OCI-LY3 (cell line): ENCODE results near the gene SEMA3C.

Source experiments
- H2AFZ ChIP-seq: fragments of 200-600, 300-600 bp; shearing (Covaris generic); 2 replicates; pipeline ENCODE4 v1.6.0; 2014; ENCODE audit warnings: antibody characterized with exemption, low read depth, low read length
- H3K27ac ChIP-seq: fragments of 200-600, 300-600 bp; sonication (generic); 2 replicates; pipeline ENCODE4 v1.5.1; 2014; ENCODE audit warnings: mild to moderate bottlenecking, low read length, moderate library complexity, mixed read lengths
- H3K27me3 ChIP-seq: fragments of 200-600, 300-600 bp; sonication (generic); 2 replicates; pipeline ENCODE4 v1.6.1; 2014; ENCODE audit warnings: low read depth, low read length, mixed read lengths
- H3K36me3 ChIP-seq: fragments of 200-600, 300-600 bp; sonication (generic); replicated peaks from 2 replicates; pipeline ENCODE3; 2014; ENCODE audit warnings: low read depth, low read length, mixed read lengths
- H3K4me1 ChIP-seq: fragments of 300-600, 200-600 bp; sonication (generic); 2 replicates; pipeline ENCODE4 v1.6.1; 2014; ENCODE audit warnings: low read length, mixed read lengths
- H3K4me2 ChIP-seq: fragments of 200-600, 300-600 bp; sonication (generic); 2 replicates; pipeline ENCODE4 v1.6.1; 2014; ENCODE audit warnings: low read length, mixed read lengths
- H3K4me3 ChIP-seq: fragments of 300-600, 200-600 bp; sonication (generic); 2 replicates; pipeline ENCODE4 v1.5.1; 2014; ENCODE audit warnings: antibody characterized with exemption, mild to moderate bottlenecking, low read length, moderate library complexity
- H3K79me2 ChIP-seq: fragments of 300-600, 200-600 bp; shearing (Covaris generic); 2 replicates; pipeline ENCODE4 v1.6.1; 2014; ENCODE audit warnings: mild to moderate bottlenecking, low read length, mixed read lengths
- H3K9ac ChIP-seq: fragments of 300-600, 200-600 bp; shearing (Covaris generic); 2 replicates; pipeline ENCODE4 v1.6.0; 2014; ENCODE audit warnings: mild to moderate bottlenecking, low read length, moderate library complexity
- H3K9me3 ChIP-seq: fragments of 200-600, 300-600 bp; shearing (Covaris generic); 2 replicates; pipeline ENCODE4 v1.6.1; 2014; ENCODE audit warnings: low read length, mixed read lengths; ENCODE audit not compliant: insufficient read depth
- H4K20me1 ChIP-seq: fragments of 200-600, 300-600 bp; sonication (generic); 2 replicates; pipeline ENCODE4 v1.6.1; 2016; ENCODE audit warnings: low read length, mixed read lengths; ENCODE audit not compliant: insufficient read depth
- CTCF ChIP-seq: fragments of 200-600, 300-600 bp; sonication (generic); IDR thresholded peaks from 2 replicates; pipeline ENCODE4 v1.5.1; 2014; ENCODE audit warnings: antibody characterized with exemption, low read length, low read depth
- EZH2phosphoT487 ChIP-seq: fragments of 200-600 bp; shearing (Covaris generic); IDR thresholded peaks from 2 replicates; pipeline ENCODE4 v1.6.1; 2018; ENCODE audit warnings: antibody characterized with exemption, mixed run types, low read depth

Gene SEMA3C

GRCh38 chr7:80902019-80902418 is 16.8 kb downstream of the SEMA3C start:
- no peak overlapping the region for H3K27ac ChIP-seq

GRCh38 chr7:80900583-80901576 is 18.0 kb downstream of the SEMA3C start:
- H3K9me3 ChIP-seq = no peaks in the 10 kb centered on the region
- no peak overlapping the region for H3K4me3 ChIP-seq
- H3K4me1 ChIP-seq = peaks cover 25% of the 10 kb centered on the region
- no peak overlapping the region for H3K27ac ChIP-seq
- H3K36me3 ChIP-seq = no peaks in the 10 kb centered on the region
- H3K4me2 ChIP-seq = no peak overlapping the region
- no peaks in the 10 kb centered on the region for H3K79me2 ChIP-seq
- H2AFZ ChIP-seq = no peak overlapping the region
- TF ChIP-seq EZH2phosphoT487 (no peak), CTCF (no peak)
- H3K27me3 ChIP-seq = no peaks in the 10 kb centered on the region
- no peak overlapping the region for H3K9ac ChIP-seq
- H4K20me1 ChIP-seq = no peaks in the 10 kb centered on the region

More at GRCh38 chr7:80902019-80902418, 16.8 kb downstream of the SEMA3C start:
- H4K20me1 ChIP-seq = no peaks in the 10 kb centered on the region
- no peaks in the 10 kb centered on the region for H3K36me3 ChIP-seq
- 0 out of 2 replicates have a peak, but pooled peaks cover under 1% of the 10 kb centered on the region for H3K27me3 ChIP-seq
- no peaks in the 10 kb centered on the region for H3K9me3 ChIP-seq
- no peak overlapping the region for H3K4me2 ChIP-seq
- TF ChIP-seq CTCF (no peak), EZH2phosphoT487 (no peak)
- H3K4me1 ChIP-seq = peaks cover 25% of the 10 kb centered on the region
- H2AFZ ChIP-seq = no peak overlapping the region
- H3K4me3 ChIP-seq = no peak overlapping the region
- H3K79me2 ChIP-seq = no peaks in the 10 kb centered on the region
- no peak overlapping the region for H3K9ac ChIP-seq

- Histone ChIP-seq H4K20me1 (no peaks in the 10 kb centered on the region), H3K9ac (no peak overlapping the region), H3K4me3 (no peak overlapping the region), H3K4me2 (no peak overlapping the region), H3K4me1 (no peaks in the 10 kb centered on the region), H3K27ac (no peak overlapping the region), H3K79me2 (no peaks in the 10 kb centered on the region), H3K36me3 (no peaks in the 10 kb centered on the region), H3K27me3 (no peaks in the 10 kb centered on the region), H2AFZ (no peak overlapping the region), H3K9me3 (no peaks in the 10 kb centered on the region)
- TF ChIP-seq EZH2phosphoT487 = no peak
- no peak for TF ChIP-seq CTCF
Observed at GRCh38 chr7:80896906-80897598, 21.8 kb downstream of the SEMA3C start.

- Histone ChIP-seq H3K9ac (no peak overlapping the region), H3K9me3 (no peaks in the 10 kb centered on the region), H3K4me3 (no peak overlapping the region), H3K36me3 (no peaks in the 10 kb centered on the region), H3K79me2 (no peaks in the 10 kb centered on the region), H3K27ac (no peak overlapping the region), H3K4me1 (peaks cover 5% of the 10 kb centered on the region; the same call in 1 of the 2 replicates), H3K27me3 (no peaks in the 10 kb centered on the region), H3K4me2 (no peak overlapping the region), H4K20me1 (no peaks in the 10 kb centered on the region), H2AFZ (no peak overlapping the region)
- TF ChIP-seq CTCF (no peak), EZH2phosphoT487 (no peak)
Observed at GRCh38 chr7:80895056-80895455, 23.8 kb downstream of the SEMA3C start.
